GM18526 (cell line): Measurements from ENCODE around the gene HGFAC.

Experiments
- POLR2A ChIP-seq: IDR thresholded peaks from 3 replicates; pipeline ENCODE4 v1.6.1; 2011; ENCODE audit not compliant: insufficient read length; ENCODE audit errors: extremely low read depth

HGFAC gene

GRCh38 chr4:3468154-3468553, 26.4 kb downstream of the HGFAC start:
- TF ChIP-seq POLR2A: no peak

GRCh38 chr4:3468804-3469203, 27.0 kb downstream of the HGFAC start:
- TF ChIP-seq POLR2A: no peak

GRCh38 chr4:3469386-3470243, 27.8 kb downstream of the HGFAC start:
- no peak for TF ChIP-seq POLR2A

- TF ChIP-seq POLR2A: no peak
Observed at GRCh38 chr4:3470244-3471097, 28.7 kb downstream of the HGFAC start.

GRCh38 chr4:3471098-3471760, 29.5 kb downstream of the HGFAC start:
- TF ChIP-seq POLR2A: no peak

GRCh38 chr4:3471886-3472285, 30.1 kb downstream of the HGFAC start:
- TF ChIP-seq POLR2A: no peak

- no peak for TF ChIP-seq POLR2A
Observed at GRCh38 chr4:3472411-3473141, 30.8 kb downstream of the HGFAC start.

GRCh38 chr4:3473181-3473950, 31.6 kb downstream of the HGFAC start:
- no peak for TF ChIP-seq POLR2A

GRCh38 chr4:3473996-3474765, 32.4 kb downstream of the HGFAC start:
- TF ChIP-seq POLR2A: no peak

- no peak for TF ChIP-seq POLR2A
Observed at GRCh38 chr4:3475041-3475712, 33.4 kb downstream of the HGFAC start.

GRCh38 chr4:3475713-3476260, 34.0 kb downstream of the HGFAC start:
- no peak for TF ChIP-seq POLR2A

GRCh38 chr4:3476341-3476747, 34.6 kb downstream of the HGFAC start:
- TF ChIP-seq POLR2A: no peak

GRCh38 chr4:3476936-3477749, 35.4 kb downstream of the HGFAC start:
- no peak for TF ChIP-seq POLR2A
